NCI-H526 treated with DMSO at 0.1 percent for 48 hours (cell line): ENCODE results near the gene NOX3.

Experiments used
- DNase-seq: peaks from one replicate; lab custom pipeline; 2025; lab: John Stamatoyannopoulos, UW

Gene NOX3

DNA sequence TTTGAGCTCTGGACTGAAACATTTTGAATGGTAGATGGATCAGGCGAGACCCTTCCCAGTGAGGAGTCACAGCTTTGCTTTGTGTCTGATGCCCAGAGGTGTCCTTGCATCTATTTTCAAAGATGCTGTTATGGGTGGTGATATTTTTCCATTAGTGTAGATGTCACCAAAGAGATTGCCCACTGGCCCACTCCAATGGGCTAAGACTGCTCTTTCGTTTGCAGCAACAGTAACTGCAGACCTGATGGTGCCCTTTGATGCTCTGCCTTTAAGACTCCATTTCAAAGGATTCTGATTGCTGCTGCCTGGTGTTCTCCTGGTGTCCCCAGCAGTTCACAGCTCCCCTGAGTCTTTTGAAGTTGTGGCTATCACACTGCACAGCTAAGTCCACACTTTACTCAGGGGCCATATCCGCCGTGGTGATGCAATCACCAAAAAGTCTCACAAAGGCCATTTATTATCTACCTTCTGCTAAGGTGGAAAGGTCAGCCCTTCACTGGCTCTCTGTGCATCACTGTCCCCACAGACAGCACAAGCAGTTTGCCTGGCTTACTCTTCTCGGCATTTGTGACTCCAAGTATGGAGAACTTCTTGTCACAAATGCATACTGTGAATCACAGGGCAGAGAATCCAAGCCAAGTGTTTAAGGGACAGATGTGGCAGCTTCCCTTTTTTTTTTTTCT is 56.4 kb downstream of the NOX3 start:
- no peak for DNase-seq

DNA sequence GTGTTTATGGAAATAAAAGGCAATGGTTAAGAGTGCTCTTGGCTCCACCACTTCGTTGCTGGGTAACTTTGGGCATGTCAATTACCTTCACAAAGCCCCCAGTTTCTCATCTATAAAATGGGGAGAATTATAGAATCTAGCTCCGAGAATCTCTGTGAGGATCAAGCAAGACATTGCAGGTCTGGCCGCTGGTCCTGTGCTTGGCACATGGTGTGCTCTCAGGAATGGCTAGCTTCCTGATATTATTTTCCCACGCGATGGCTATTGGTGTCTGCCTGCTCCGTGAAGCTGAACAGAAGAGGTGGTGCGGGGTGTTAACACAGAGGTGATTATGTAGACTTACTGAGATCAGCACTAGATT is 57.0 kb downstream of the NOX3 start:
- no peak for DNase-seq

GRCh38 chr6:155398221-155398620 is 57.4 kb downstream of the NOX3 start:
- DNase-seq = no peak

DNA sequence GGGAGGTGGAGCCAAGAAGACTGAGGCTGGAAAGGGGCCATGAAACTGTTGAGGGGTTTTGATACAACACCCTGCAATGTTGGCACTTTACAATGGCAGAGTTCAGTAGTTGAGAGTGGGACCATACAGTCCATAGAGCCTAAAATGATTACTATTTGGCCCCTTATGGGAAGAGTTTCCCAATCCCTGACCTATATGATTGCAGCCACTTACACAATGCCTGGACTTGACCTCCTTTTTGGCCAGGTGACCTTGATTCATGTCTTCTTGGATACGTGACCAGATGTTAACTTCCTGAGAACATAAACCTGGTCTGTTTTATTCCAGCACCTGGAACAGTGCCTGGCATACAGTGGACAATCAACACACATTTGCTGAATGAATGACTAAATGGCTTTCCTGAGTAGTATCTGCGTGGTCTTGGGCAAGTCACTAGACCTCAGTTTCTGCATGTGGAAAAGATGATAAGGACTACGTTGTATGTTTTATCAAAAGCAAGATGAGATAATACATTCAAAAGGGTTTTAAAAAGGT is 58.4 kb downstream of the NOX3 start:
- DNase-seq = no peak

GRCh38 chr6:155396605-155397004 is 59.0 kb downstream of the NOX3 start:
- no peak for DNase-seq

- no peak for DNase-seq
Observed at GRCh38 chr6:155395339-155395738, 60.3 kb downstream of the NOX3 start.

DNA sequence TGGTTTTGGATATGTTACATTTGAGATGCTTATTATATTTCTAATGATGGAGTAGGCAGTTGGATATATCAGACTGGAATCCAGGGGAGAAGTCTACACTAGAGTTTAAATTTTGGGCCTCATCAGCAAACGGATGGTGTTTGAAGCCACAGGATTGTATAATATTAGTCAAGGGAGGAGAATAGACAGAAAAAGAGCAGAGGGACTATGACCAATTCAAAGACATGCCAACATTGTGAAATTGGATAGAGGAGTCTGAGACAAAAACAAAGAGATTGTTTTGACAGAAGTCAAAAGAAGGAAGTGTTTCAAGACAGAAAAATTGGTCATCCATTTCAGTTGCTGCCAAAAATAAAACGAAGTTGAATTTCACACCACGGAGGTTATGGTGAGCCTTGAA is 66.5 kb downstream of the NOX3 start:
- no peak for DNase-seq

DNA sequence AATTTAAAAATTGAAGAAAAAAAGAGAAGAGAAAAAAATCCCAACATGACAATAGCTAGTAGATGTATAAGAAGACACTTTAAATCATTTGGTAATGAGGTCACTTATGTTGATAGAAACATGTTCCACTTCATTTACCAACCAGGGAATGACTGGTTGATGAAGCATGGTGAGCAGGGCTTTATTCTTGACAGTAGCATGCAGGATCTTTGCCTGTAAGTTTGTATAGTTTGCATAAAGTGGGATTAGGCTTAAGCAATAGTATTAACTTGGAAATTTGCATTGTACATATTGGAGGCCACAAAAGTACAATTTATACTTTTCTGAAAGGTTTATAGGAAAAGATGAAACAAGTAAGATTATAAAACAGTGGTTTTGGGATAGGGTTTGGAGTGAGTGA is 67.0 kb downstream of the NOX3 start:
- DNase-seq = peak; percentile 37

DNA sequence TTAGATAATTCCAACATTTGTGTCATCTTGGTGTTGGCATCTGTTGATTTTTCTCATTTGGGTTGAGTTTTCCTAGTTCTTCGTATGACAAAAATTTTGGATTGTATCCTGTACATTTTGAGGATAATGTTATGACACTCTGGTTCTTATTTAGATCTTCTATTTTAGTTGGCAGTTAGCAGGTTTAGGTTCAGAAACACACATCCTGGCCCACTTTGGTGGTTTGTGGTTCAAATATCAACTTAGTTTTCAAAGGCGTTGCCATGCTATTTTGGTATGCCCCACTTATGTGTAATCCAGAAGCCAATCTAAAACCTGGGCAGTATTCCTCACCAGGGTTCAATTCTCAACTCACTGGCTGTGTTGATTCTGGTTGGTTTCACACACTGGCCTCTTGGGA is 68.2 kb downstream of the NOX3 start:
- DNase-seq = no peak

DNA sequence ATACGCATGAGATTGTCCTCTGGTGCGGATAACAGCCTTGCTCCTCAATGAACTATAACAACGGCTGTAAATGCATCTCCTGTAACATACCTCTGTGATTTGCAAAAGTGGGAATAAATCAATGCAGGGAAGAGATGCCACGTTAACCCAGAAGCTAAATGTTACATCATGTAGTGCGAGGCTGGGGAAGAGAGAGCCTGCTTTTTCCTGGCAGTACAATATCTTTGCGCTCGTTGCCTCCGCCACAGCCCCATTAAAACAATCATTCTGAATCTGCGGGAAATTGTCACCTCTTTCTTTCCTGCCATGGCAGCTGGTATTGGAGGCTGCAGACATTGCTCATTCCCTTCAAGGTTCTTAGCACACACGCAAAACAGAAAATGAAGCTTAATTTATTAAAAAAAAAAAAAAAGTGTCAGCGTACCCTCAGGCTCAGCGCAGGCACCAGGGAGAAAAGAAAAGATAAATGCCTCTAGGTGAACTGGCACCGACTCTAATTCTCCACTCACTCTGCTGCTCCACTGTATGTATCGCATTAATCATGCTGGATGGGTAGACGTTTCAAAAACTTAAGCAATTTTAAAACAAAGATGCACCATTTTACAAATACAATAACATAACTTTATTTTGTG is 71.2 kb downstream of the NOX3 start:
- DNase-seq = no peak

DNA sequence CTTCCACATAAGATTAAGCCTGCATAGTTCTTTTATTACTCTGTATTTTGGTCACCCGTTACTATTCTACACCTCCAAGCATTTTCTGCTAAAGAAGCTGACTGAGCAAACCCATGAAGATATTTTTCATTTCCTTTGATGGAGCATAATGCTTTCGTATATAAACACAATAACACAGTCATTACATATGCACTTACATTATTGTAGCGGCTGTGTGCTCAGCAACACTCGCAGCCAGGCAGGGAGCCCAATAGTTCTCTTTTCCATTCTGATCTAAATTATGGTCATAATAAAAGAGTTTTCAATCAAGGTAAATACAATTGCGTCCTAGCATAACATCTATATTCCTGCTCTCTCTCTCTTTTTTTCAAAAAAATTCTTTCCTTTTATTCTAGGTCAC is 71.7 kb downstream of the NOX3 start:
- DNase-seq = no peak

DNA sequence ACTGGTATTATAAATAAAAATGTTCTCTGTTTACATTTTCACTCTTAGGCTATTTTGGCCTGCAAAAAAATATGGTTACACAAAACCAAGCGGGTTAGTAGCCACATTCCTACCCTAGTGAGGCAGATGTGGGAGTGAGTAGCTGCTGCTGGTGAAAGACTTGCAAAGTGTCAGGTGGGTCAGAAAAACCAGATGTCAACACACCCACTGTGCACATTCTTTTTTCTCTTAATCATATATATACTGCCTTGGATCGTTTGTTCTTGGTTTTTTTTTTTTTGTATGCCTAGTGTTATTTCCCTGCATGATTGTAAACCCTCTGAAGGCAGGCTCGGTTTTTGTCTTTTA is 73.3 kb downstream of the NOX3 start:
- no peak for DNase-seq

GRCh38 chr6:155381673-155382337 is 73.8 kb downstream of the NOX3 start:
- DNase-seq = no peak

DNA sequence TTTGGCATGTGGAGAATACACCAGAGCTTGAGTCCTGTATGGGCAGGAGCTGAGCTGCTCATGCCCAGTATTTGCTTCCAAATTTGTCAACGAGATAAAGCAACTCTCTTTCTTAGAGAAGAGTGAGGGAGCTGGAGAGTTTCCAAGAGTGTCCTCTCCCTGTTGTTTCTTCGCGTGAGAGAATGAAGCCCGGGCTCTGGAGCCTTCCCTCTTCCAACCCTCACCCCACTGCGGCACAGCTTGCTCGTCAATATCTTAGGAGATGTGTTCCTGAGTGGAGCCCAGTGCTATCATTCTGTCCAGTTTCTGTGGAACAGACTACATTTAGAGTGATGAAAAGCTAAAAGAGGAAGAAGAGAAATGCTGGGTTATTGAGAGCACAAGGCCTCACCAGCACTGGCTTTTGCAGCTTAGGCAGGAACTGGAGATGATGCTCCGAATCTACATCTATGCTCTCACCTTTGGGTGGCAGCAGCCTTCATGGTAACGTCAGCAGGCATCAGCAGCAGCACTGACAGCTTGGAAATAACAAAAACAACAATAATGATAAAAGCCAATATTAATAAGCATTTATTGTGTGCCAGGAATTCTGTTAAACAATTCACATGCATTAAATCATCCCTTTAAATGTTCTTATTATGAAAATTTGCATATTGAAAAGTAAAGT is 74.8 kb downstream of the NOX3 start:
- DNase-seq = peak; percentile 1

DNA sequence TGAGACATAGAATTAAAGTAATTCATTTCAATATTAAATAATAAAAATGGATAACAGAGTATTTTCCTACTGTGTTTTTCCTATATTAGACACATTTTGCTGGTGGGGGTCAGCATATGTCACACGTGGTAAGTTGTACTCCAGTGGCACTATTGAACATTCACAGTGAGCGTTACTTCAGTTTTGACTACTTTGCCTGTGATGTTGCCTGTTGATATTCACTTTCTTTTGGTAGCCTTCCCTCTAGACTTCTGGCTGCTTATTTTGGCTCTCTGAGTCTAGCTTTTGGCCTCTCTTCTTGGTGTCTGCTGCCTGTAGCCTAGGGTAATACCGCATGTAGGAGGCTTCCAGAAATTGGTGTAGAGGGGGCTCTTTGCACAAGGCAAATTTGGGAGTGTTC is 76.9 kb downstream of the NOX3 start:
- DNase-seq = no peak

- no peak for DNase-seq
Observed at GRCh38 chr6:155378276-155378675, 77.4 kb downstream of the NOX3 start.

DNA sequence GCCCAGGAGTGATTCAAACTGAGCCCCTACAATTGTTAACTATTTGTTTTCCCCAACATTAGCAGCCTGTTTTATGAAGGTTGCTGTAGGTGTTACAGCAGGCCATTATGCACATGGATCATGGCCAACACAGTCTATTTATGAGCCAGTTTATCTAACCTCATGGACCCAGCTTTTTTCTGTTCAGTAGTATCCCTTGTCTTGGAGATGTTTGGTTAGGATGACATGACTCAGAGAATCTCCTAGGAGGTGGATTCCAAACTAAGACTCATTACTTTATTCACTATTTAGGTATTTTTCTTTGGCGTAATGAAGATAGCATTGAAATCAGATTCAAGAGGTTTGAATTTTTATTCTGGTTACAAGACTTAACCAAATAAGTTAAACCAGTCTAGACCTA is 78.6 kb downstream of the NOX3 start:
- DNase-seq = no peak

DNA sequence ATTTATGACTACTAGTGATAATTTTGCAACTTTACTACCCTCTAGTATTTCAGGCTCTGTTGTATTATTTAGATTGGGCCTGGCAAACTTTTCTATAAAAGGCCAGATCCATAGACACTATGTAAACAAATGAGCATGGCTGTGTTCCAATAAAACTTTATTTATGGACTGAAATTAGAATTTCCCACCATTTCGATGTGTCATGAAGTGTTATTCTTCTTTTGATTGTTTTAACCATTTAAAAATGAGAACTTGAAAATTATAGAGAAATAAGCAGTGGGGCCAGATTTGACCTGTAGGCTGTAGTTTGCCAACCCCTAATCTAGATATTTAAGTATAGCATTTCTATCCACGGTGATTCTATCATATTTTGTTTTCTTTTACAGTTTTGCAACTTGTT is 79.8 kb downstream of the NOX3 start:
- no peak for DNase-seq

- no peak for DNase-seq
Observed at GRCh38 chr6:155374681-155375080, 81.0 kb downstream of the NOX3 start.

DNA sequence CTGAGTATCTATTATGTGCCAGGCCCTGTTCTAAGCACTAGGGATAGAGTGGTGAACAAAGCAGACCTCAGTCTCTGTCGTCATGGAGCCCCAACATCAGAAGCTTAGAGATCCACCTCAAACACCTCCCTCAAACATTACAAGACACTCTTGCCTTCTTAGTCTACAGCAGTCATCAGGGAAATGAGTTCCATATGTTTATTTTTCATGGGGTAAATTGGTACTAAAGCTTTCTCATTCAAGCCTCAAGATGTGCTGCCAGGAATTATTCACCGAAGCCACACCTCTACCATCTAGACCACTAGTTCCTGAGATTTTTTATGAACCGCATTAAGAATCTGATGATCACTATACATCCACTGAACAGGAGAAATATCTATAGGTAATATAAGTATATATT is 82.4 kb downstream of the NOX3 start:
- DNase-seq = no peak

DNA sequence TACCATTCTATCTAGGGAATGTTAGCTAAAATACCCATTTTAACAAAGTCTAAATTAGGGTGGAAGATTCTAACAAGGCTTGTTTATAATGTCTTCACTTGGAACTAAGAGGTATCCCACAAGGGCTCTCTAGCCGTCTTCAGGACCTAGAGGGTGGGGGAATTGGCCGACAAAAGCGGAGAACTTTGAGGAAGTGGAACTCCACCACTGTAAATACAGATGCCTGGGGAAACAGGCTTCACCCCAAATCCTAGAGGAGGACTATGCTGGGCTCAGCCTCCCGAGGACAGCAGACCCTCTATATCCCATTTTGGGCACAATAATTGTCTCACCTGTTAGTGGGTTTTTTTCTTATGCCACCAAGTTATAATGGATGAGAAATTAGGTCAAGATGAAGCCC is 83.4 kb downstream of the NOX3 start:
- no peak for DNase-seq

GRCh38 chr6:155371230-155371629 is 84.4 kb downstream of the NOX3 start:
- no peak for DNase-seq

- no peak for DNase-seq
Observed at GRCh38 chr6:155366325-155366724, 89.3 kb downstream of the NOX3 start.
